Keratinocyte (primary cell): ENCODE measurements around the gene MARVELD1.

Source experiments
- EZH2 ChIP-seq: IDR thresholded peaks from one replicate; pipeline ENCODE4 v1.6.1; 2012; ENCODE audit warnings: inconsistent platforms, mild to moderate bottlenecking, low read length, moderate library complexity
- TF ChIP-seq, protein P1 (sequence below), 3 experiments: IDR thresholded peaks in 1 of 3; conservative IDR thresholded peaks in 1 of 3; optimal IDR thresholded peaks in 1 of 3; 2 replicates in 2 of 3; 3 replicates in 1 of 3; pipeline versions ENCODE3 to v1.5.1; 2011; ENCODE audit warnings: low read length in 3 of 3, mild to moderate bottlenecking in 3 of 3, moderate library complexity in 2 of 3, control low read depth in 1 of 3, inconsistent platforms in 1 of 3; ENCODE audit not compliant: insufficient read depth in 2 of 3; ENCODE audit errors: extremely low read depth in 1 of 3

DNA sequence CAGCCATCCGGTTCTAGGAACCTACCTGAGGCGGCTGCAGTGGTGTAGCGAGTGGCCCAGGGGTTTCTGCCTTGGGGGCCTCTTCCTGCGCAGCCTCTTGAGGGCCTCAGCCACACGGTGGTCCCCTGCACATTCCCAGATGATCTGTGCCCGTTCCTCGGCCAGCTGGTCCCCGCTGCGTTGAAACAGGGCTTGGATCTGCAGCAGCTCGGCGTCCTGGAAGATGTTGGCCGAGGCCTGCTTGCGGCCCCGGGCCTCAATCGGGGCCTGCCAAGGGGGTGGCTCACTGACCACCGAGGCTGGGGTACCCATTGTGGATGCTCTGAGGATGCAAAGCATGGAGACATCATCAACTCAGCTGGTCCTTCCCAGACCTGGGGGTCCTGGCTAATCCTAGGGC, 33.9 kb upstream of the MARVELD1 start:
- TF ChIP-seq, protein P1, sequence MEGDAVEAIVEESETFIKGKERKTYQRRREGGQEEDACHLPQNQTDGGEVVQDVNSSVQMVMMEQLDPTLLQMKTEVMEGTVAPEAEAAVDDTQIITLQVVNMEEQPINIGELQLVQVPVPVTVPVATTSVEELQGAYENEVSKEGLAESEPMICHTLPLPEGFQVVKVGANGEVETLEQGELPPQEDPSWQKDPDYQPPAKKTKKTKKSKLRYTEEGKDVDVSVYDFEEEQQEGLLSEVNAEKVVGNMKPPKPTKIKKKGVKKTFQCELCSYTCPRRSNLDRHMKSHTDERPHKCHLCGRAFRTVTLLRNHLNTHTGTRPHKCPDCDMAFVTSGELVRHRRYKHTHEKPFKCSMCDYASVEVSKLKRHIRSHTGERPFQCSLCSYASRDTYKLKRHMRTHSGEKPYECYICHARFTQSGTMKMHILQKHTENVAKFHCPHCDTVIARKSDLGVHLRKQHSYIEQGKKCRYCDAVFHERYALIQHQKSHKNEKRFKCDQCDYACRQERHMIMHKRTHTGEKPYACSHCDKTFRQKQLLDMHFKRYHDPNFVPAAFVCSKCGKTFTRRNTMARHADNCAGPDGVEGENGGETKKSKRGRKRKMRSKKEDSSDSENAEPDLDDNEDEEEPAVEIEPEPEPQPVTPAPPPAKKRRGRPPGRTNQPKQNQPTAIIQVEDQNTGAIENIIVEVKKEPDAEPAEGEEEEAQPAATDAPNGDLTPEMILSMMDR (optimal IDR thresholded peaks at IDR 0.05 in 1 of 3, IDR thresholded peaks at IDR 0.05 in 1 of 3, conservative IDR thresholded peaks at IDR 0.05 in 1 of 3; ENCODE audit: extremely low read depth in 1 of 3, insufficient read depth in 2 of 3, low read length in 3 of 3), result no peak
- no peak for TF ChIP-seq EZH2
